GM19238 (cell line): ENCODE results near the gene RPL18.

Experiments used
- DNase-seq: peaks from one replicate; pipeline ENCODE4 v3.0.0; 2011; ENCODE audit warnings: low spot score; ENCODE audit not compliant: insufficient read length

The RPL18 gene

GRCh38 chr19:48630296-48631063 is 11.5 kb upstream of the RPL18 start:
- DNase-seq: no peak

- DNase-seq: no peak
Observed at GRCh38 chr19:48629599-48630295, 10.8 kb upstream of the RPL18 start.

GRCh38 chr19:48629297-48629598 is 10.3 kb upstream of the RPL18 start:
- DNase-seq: no peak

- DNase-seq: no peak
Observed at GRCh38 chr19:48628486-48629296, 9.7 kb upstream of the RPL18 start.

GRCh38 chr19:48627865-48628314 is 8.9 kb upstream of the RPL18 start:
- DNase-seq: no peak

- DNase-seq: no peak
Observed at GRCh38 chr19:48627201-48627864, 8.4 kb upstream of the RPL18 start.

- no peak for DNase-seq
Observed at GRCh38 chr19:48625891-48626327, 6.9 kb upstream of the RPL18 start.

GRCh38 chr19:48624791-48625723 is 6.1 kb upstream of the RPL18 start:
- no peak for DNase-seq

- peak; percentile 97 for DNase-seq
Observed at GRCh38 chr19:48624067-48624594, 5.2 kb upstream of the RPL18 start.

- DNase-seq: no peak
Observed at GRCh38 chr19:48623556-48624066, 4.6 kb upstream of the RPL18 start.

- DNase-seq: no peak
Observed at GRCh38 chr19:48619692-48620585, 961 bp upstream of the RPL18 start.

GRCh38 chr19:48618278-48618915 is 581 bp downstream of the RPL18 start:
- DNase-seq: no peak

GRCh38 chr19:48617146-48617937 is 1.6 kb downstream of the RPL18 start:
- DNase-seq: no peak

- DNase-seq: no peak
Observed at GRCh38 chr19:48616491-48617056, 2.4 kb downstream of the RPL18 start.

- DNase-seq: no peak
Observed at GRCh38 chr19:48616041-48616436, 2.9 kb downstream of the RPL18 start.

GRCh38 chr19:48615231-48616040 is 3.5 kb downstream of the RPL18 start:
- DNase-seq: no peak
